Activated naive CD8-positive, alpha-beta T cell (primary cell): Measurements from ENCODE around the gene EFHD1.
"Not testable (repeated sequence)": the region's sequence is repeated elsewhere in the genome, so short reads cannot be mapped to it uniquely, and the experiment has no call there.

Experiments
- H3K27ac Mint-ChIP-seq: one replicate; pipeline ENCODE4 v1.8.0; 2021; ENCODE audit warnings: mixed read lengths
- H3K27me3 Mint-ChIP-seq: one replicate; pipeline ENCODE4 v1.8.0; 2021; ENCODE audit warnings: mixed read lengths
- H3K36me3 Mint-ChIP-seq: one replicate; pipeline ENCODE4 v1.8.0; 2021; ENCODE audit warnings: mixed read lengths
- H3K4me1 Mint-ChIP-seq: one replicate; pipeline ENCODE4 v1.8.0; 2021; ENCODE audit warnings: low read depth, mixed read lengths
- H3K4me3 Mint-ChIP-seq: one replicate; pipeline ENCODE4 v1.8.0; 2021; ENCODE audit warnings: mild to moderate bottlenecking, mixed read lengths
- H3K9me3 Mint-ChIP-seq: one replicate; pipeline ENCODE4 v1.8.0; 2021; ENCODE audit warnings: low read depth, mixed read lengths

The EFHD1 gene

GRCh38 chr2:232687382-232688160, 54.2 kb downstream of the EFHD1 start:
- Mint-ChIP-seq H3K9me3 (no peaks in the 10 kb centered on the region), H3K36me3 (no peaks in the 10 kb centered on the region)

DNA sequence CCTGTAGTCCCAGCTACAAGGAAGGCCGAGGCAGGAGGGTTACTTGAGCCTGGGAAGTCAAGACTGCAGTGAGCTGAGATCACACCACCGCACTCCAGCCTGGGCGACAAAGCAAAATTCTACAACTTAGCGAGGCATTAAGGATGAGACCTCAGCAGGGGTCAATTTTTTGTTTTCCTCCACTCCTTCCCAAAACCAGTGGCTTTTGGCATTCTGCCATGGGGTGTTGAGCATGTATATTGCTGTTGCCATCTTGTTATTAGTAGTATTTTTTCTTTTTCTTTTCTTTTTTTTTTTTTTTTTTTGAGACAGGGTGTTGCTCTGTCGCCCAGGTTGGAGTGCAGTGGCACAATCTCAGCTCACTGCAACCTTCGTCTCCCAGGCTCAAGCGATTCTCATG, 54.8 kb downstream of the EFHD1 start:
- Mint-ChIP-seq H3K27me3 (no peaks in the 10 kb centered on the region), H3K4me3 (no peak overlapping the region), H3K9me3 (no peaks in the 10 kb centered on the region), H3K36me3 (no peaks in the 10 kb centered on the region), H3K27ac (no peak overlapping the region), H3K4me1 (no peaks in the 10 kb centered on the region)

More at GRCh38 chr2:232687382-232688160, 54.2 kb downstream of the EFHD1 start:
- no peaks in the 10 kb centered on the region for H3K27me3 Mint-ChIP-seq
- no peak overlapping the region for H3K4me3 Mint-ChIP-seq
- no peaks in the 10 kb centered on the region for H3K4me1 Mint-ChIP-seq
- H3K27ac Mint-ChIP-seq: no peak overlapping the region

GRCh38 chr2:232689152-232689910, 55.9 kb downstream of the EFHD1 start:
- Mint-ChIP-seq H3K4me3 (no peak overlapping the region), H3K4me1 (no peaks in the 10 kb centered on the region), H3K27ac (no peak overlapping the region)

DNA sequence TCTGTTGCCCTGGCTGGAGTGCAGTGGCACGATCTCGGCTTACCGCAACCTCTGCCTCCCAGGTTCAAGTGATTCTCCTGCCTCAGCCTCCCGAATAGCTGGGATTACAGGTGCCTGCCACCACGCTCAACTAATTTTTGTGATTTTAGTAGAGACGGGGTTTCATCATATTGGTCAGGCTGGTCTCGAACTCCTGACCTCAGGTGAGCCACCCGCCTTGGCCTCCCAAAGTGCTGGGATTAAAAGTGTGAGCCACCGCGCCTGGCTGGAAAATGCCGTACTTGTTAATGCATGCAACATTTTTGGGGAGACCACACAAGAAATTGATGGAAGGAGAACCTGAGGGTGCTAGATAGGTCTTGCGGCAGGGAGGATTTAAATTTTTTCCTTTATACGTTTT, 57.7 kb downstream of the EFHD1 start:
- H3K4me3 Mint-ChIP-seq, H3K9me3 Mint-ChIP-seq, H3K36me3 Mint-ChIP-seq, H3K27ac Mint-ChIP-seq, H3K27me3 Mint-ChIP-seq, H3K4me1 Mint-ChIP-seq: not testable (repeated sequence)

More at GRCh38 chr2:232689152-232689910, 55.9 kb downstream of the EFHD1 start:
- H3K9me3 Mint-ChIP-seq: peaks cover 3% of the 10 kb centered on the region
- H3K27me3 Mint-ChIP-seq: no peaks in the 10 kb centered on the region
- no peaks in the 10 kb centered on the region for H3K36me3 Mint-ChIP-seq

DNA sequence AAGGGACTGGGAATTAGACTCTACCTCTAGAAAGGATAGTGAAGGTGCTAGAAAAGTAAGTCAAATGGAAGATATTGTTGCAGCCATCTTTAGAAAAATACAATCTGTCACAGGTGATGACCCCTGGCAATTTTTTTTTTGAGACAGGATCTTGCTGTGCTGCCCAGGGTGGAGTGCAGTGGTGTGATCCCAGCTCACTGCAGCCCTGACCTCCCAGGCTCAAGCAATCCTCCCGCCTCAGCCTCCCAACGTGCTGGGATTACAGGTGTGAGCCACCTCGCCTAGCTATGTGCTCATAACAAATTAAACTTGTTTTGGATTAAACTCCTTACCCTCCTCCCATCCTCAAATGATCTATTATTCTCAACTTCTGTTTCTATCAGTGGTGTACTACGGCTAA, 59.9 kb downstream of the EFHD1 start:
- Mint-ChIP-seq H3K36me3 (no peaks in the 10 kb centered on the region), H3K9me3 (peaks cover 3% of the 10 kb centered on the region), H3K27me3 (no peaks in the 10 kb centered on the region), H3K27ac (no peak overlapping the region), H3K4me3 (no peak overlapping the region), H3K4me1 (peaks cover 10% of the 10 kb centered on the region)

GRCh38 chr2:232696609-232697058, 63.2 kb downstream of the EFHD1 start:
- peaks cover 17% of the 10 kb centered on the region for H3K36me3 Mint-ChIP-seq
- H3K27ac Mint-ChIP-seq: peak overlapping the region; percentile 50
- H3K4me1 Mint-ChIP-seq: peaks cover 37% of the 10 kb centered on the region
- peak overlapping the region; percentile 77 for H3K4me3 Mint-ChIP-seq
- H3K9me3 Mint-ChIP-seq: peaks cover 3% of the 10 kb centered on the region
- no peaks in the 10 kb centered on the region for H3K27me3 Mint-ChIP-seq

GRCh38 chr2:232697059-232697806, 63.8 kb downstream of the EFHD1 start, which contains the start of gene GIGYF2:
Gene GIGYF2 (plus strand): TSS chr2:232697331. CDS start chr2:232735198, 37,867 bp downstream.
- Mint-ChIP-seq H3K36me3 (peaks cover 17% of the 10 kb centered on the region), H3K9me3 (peaks cover 3% of the 10 kb centered on the region)

DNA sequence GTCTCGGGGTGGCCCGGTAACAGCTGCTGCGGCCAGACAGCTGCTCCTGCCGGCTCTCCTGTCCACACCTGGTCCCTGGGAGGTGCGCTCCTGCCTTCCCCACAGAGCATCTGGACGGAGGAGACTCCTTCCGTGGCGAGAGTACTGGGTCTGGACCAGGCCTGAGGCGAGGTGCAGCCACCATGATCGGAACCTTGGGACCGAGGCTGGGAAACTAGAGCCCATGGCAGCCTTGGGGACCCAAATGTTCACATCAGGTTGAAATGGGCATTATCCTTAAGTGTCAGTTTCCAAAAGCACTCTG, 64.4 kb downstream of the EFHD1 start:
- H3K36me3 Mint-ChIP-seq: peaks cover 17% of the 10 kb centered on the region
- peaks cover 3% of the 10 kb centered on the region for H3K9me3 Mint-ChIP-seq
- no peaks in the 10 kb centered on the region for H3K27me3 Mint-ChIP-seq
- peak overlapping the region; percentile 89 for H3K27ac Mint-ChIP-seq
- H3K4me3 Mint-ChIP-seq: peak overlapping the region; percentile 97
- peaks cover 43% of the 10 kb centered on the region for H3K4me1 Mint-ChIP-seq

More at GRCh38 chr2:232697059-232697806, 63.8 kb downstream of the EFHD1 start, which contains the start of gene GIGYF2:
- Mint-ChIP-seq H3K27ac (peak within 1 kb of the TSS; percentile 89), H3K4me1 (peaks cover 40% of the 10 kb centered on the region), H3K27me3 (no peaks in the 10 kb centered on the region), H3K4me3 (peak within 1 kb of the TSS; percentile 97)

- H3K4me1 Mint-ChIP-seq: peaks cover 49% of the 10 kb centered on the region
- H3K9me3 Mint-ChIP-seq: peaks cover under 1% of the 10 kb centered on the region
- H3K27ac Mint-ChIP-seq: peak overlapping the region; percentile 89
- peaks cover 17% of the 10 kb centered on the region for H3K36me3 Mint-ChIP-seq
- no peaks in the 10 kb centered on the region for H3K27me3 Mint-ChIP-seq
- H3K4me3 Mint-ChIP-seq: peak overlapping the region; percentile 97
These were observed 65.2 kb downstream of the EFHD1 start for GRCh38 chr2:232698556-232699091.

DNA sequence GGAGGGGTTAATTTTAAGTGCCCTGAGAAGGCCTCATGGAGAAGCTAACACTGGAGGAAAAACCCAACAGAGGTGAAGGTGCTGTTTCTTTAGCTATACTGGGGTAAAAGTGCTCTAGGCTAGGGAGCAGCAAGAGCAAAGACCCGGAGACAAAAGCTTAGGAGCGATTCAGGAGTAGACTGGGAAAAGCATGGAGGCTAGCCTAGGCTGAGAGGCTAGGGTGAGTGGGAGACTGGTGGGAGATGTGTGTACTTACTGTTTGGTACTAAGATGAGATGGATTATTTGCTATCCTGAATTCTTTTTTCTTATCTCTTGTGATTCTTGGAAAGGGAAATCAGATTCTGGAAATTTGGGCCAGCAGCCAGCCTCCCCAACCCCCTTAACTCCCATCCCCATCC, 65.7 kb downstream of the EFHD1 start:
- peaks cover 52% of the 10 kb centered on the region for H3K4me1 Mint-ChIP-seq

DNA sequence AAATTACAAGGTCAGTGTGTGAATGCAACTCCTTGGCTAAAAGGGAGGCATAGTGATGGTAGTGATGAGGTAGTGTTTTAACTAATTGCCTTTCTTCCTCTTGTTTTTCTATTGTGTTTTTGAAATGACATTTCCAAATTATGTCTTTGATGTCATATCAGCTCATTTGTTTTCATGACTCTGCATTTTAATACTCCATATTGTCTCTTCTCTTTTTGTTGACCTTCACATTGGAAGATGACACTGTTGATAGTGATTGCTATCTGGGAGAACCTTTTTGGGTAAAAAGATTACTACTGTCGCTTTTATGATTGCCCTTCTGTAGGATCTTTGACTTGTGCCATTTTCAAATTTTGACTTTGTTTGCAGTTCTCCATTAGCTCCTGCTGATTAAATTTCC, 66.8 kb downstream of the EFHD1 start:
- peaks cover 55% of the 10 kb centered on the region for H3K4me1 Mint-ChIP-seq
- peak overlapping the region; percentile 62 for H3K27ac Mint-ChIP-seq

More for the DNA sequence above, 65.7 kb downstream of the EFHD1 start:
- Mint-ChIP-seq H3K27me3 (no peaks in the 10 kb centered on the region), H3K4me3 (peak overlapping the region; percentile 97), H3K27ac (peak overlapping the region; percentile 89), H3K9me3 (no peaks in the 10 kb centered on the region), H3K36me3 (peaks cover 19% of the 10 kb centered on the region)

DNA sequence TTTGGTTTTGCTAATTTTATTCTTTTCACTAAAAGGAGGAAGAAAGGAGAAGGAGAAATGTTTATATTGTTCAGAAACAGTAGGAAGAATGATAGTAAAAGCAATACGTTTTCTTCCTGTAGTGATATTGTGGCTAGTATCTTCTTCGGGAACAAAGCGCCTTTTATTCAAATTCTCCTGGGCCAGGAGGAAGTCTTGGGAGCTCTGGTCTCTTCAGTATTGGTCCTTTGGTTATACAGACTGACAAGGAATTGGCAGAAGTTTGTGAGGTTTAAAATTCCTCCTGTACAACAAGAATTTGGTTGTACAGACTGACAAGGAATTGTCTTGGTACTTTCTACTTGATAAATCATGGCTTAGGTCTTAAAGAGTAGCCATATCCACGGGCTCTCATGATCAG, 73.7 kb downstream of the EFHD1 start:
- peaks cover 14% of the 10 kb centered on the region for H3K36me3 Mint-ChIP-seq
- no peaks in the 10 kb centered on the region for H3K9me3 Mint-ChIP-seq
- no peak overlapping the region for H3K4me3 Mint-ChIP-seq
- H3K27me3 Mint-ChIP-seq: no peaks in the 10 kb centered on the region
- H3K27ac Mint-ChIP-seq: no peak overlapping the region
- H3K4me1 Mint-ChIP-seq: peaks cover 24% of the 10 kb centered on the region

More for the DNA sequence above, 66.8 kb downstream of the EFHD1 start:
- no peaks in the 10 kb centered on the region for H3K9me3 Mint-ChIP-seq
- peaks cover 21% of the 10 kb centered on the region for H3K36me3 Mint-ChIP-seq
- no peaks in the 10 kb centered on the region for H3K27me3 Mint-ChIP-seq
- peak overlapping the region; percentile 97 for H3K4me3 Mint-ChIP-seq

DNA sequence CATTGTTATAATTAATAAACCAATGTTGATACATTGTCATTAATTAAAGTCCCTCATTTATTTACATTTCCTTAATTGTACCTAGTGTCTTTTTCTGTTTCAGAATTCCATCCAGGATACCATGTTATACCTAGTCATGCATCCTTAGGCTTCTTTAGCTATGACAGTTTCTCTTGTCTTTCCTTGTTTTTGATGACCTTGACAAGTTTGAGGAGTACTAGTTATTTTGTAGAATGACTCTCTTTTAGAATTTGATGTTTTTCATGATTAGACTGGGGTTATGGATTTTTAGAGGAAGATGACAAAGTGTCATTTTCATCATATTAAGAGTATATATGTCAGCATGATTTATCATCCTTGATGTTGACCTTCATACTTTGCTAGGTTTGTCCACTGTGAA, 80.1 kb downstream of the EFHD1 start:
- peaks cover 16% of the 10 kb centered on the region for H3K36me3 Mint-ChIP-seq
- H3K27ac Mint-ChIP-seq: no peak overlapping the region
- H3K4me1 Mint-ChIP-seq: peaks cover 40% of the 10 kb centered on the region
- no peaks in the 10 kb centered on the region for H3K9me3 Mint-ChIP-seq
- peak overlapping the region; percentile 39 for H3K4me3 Mint-ChIP-seq
- no peaks in the 10 kb centered on the region for H3K27me3 Mint-ChIP-seq

DNA sequence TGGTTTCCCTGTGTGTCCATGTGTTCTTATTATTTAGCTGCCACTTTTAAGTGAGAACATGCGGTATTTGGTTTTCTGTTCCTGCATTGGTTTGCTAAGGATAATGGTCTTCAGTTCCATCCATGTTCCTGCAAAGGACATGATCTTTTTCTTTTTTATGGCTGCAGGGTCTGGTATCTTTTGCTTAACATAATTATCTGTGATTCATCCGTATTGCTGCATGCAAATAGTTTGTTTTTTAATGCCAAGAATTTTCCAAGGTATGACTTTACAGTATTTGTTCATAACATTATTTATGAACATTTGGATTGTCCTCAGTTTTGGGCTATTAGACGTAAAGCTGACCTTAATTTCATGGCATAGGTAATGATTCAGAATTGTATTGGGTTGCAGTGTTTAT, 81.6 kb downstream of the EFHD1 start:
- Mint-ChIP-seq H3K27me3 (no peaks in the 10 kb centered on the region), H3K9me3 (no peaks in the 10 kb centered on the region), H3K36me3 (peaks cover 22% of the 10 kb centered on the region), H3K4me3 (no peak overlapping the region), H3K4me1 (peaks cover 44% of the 10 kb centered on the region), H3K27ac (no peak overlapping the region)
